C4-2B (cell line): ENCODE data around the gene HBG2.

ENCODE experiments used
- H3K27ac ChIP-seq: fragments of 450-650 bp; 2 replicates; pipeline ENCODE4 v1.5.1; 2017
- ZFX ChIP-seq: fragments of 450-650 bp; IDR thresholded peaks from 2 replicates; pipeline ENCODE4 v1.6.1; 2017
- TF ChIP-seq, protein P1 (sequence below): fragments of 450-650 bp; conservative IDR thresholded peaks from 2 replicates; pipeline ENCODE4 v1.5.1; 2017; ENCODE audit warnings: mild to moderate bottlenecking

The HBG2 gene

DNA sequence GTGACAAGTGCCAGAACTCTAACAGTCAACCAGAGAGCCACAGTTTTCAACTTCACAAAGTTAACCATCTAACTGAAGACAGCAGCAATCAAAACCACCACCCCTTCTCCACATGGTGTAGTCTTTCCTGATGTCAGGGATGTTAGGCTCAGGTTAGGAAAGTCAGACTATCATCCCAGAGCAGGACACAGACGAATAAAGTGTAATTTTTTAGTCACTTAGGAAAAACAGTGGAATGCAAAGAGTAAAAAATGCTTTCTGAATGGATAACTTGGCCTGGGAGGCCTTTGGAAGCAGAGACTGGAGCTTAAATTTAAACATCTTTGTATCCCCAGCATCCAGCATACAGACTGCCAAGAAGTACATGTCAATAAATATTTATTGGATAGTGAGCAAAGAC, 31.8 kb upstream of the HBG2 start:
- no peak overlapping the region for H3K27ac ChIP-seq
- no peak for TF ChIP-seq ZFX
- TF ChIP-seq, protein P1, sequence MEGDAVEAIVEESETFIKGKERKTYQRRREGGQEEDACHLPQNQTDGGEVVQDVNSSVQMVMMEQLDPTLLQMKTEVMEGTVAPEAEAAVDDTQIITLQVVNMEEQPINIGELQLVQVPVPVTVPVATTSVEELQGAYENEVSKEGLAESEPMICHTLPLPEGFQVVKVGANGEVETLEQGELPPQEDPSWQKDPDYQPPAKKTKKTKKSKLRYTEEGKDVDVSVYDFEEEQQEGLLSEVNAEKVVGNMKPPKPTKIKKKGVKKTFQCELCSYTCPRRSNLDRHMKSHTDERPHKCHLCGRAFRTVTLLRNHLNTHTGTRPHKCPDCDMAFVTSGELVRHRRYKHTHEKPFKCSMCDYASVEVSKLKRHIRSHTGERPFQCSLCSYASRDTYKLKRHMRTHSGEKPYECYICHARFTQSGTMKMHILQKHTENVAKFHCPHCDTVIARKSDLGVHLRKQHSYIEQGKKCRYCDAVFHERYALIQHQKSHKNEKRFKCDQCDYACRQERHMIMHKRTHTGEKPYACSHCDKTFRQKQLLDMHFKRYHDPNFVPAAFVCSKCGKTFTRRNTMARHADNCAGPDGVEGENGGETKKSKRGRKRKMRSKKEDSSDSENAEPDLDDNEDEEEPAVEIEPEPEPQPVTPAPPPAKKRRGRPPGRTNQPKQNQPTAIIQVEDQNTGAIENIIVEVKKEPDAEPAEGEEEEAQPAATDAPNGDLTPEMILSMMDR = no peak

DNA sequence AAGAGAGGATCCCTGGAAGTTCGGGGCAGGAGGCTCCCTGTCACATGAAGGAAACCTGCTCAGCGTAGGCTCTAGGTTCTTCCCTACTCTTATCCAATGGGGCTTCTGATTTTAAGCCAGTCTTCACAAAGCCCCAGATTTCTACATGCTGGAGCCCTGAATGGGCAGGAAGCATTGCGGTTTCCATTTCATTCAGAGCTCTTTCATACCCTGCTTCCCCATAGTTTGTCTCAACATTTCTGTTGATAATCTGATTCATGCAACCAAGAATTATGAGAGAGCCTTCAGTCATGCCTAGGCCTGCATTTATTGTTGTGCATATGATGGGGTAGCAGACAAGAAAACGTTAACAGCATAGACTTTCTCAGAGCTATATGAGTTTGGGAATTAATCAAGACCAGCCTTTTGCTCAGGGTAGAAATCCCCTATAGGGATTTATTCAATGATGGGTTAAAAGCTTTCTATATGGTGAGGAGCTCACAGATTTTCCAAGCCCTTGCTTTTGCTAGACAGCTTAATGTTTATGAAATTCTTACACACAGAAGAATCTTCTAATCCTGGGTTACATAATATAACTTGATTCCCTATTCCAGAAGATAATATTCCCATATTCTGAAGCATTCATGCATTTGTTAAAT, 31.2 kb upstream of the HBG2 start:
- TF ChIP-seq ZFX = no peak
- TF ChIP-seq, protein P1 = no peak

DNA sequence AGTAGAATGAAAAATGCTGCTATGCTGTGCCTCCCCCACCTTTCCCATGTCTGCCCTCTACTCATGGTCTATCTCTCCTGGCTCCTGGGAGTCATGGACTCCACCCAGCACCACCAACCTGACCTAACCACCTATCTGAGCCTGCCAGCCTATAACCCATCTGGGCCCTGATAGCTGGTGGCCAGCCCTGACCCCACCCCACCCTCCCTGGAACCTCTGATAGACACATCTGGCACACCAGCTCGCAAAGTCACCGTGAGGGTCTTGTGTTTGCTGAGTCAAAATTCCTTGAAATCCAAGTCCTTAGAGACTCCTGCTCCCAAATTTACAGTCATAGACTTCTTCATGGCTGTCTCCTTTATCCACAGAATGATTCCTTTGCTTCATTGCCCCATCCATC, 30.1 kb upstream of the HBG2 start:
- TF ChIP-seq, protein P1 = no peak
- no peak for TF ChIP-seq ZFX
- H3K27ac ChIP-seq = no peak overlapping the region

More for the DNA sequence above, 31.2 kb upstream of the HBG2 start:
- no peak overlapping the region for H3K27ac ChIP-seq

DNA sequence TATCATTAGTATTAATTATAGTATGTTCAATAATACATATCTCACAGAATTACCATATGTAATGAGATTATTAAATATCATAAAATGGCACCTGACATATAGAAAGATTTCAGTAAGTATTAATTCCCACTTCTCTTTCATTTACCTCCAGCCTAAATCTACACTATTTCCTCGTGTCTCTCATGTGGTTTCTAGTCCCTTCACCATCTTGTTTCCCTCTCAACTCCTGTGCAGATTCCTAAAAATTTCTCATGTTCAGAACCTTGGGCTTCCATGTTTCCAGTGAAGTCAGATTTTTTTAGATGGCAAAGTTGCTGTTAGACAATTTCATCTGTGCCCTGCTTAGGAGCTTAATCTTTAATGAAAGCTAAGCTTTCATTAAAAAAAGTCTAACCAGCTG, 29.3 kb upstream of the HBG2 start:
- no peak for TF ChIP-seq ZFX
- TF ChIP-seq, protein P1 = no peak
- no peak overlapping the region for H3K27ac ChIP-seq

DNA sequence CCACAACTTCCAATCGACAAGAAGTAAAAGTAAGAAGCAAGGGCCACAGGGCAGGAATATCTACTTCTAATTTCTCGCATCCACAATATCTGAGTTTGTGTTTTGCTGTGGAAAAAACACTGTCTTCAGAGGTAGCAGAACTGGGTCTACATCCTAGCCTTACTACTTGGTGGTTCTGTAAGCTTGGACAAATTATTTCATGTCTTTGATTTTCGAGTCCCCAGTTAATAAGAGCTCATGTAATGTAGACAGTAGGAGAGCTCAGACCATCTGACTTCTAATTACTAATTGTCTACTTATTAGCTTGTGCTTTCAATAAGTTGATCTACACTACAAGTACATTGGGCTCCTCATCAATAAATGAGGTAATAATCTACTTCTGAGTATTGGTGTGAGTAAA, 28.5 kb upstream of the HBG2 start:
- no peak for TF ChIP-seq ZFX
- TF ChIP-seq, protein P1 = no peak

DNA sequence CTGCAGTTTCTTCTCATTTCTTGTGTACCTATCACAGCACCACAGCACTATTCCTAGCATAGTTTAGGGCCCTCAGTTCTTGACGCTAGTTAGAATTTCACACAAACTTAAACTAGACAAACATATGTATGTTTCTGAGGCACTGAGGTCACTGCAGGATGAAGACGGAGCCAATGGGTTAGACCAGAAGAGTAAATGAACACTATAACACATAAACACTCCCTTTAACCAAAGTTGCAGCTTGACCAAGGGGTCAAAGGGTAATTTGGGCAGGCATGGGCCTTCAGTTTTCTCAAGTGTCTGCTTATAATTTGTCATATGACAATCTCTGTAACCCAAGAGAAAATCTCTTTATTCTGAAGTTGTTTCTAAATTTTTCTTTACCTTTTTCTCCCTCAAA, 28.0 kb upstream of the HBG2 start:
- H3K27ac ChIP-seq = no peak overlapping the region
- TF ChIP-seq ZFX = no peak
- TF ChIP-seq, protein P1 = no peak

More for the DNA sequence above, 28.5 kb upstream of the HBG2 start:
- no peak overlapping the region for H3K27ac ChIP-seq

DNA sequence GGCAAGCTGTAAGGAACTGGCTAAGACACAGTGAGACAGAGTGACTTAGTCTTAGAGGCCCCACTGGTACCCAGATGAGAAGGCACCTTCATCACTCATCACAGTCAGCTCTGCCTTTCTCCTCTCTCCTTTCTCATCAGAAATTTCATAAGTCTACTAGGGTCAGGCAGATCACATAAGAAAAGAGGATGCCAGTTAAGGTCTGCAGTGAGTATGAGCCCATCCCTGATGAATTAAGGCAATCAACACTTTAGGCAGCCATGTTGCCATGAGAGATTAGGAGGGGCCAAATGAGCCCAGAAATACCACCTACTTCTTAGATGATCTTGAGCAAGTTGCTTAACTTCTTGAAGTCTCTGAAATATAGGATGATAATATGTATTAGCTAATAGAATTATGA, 27.0 kb upstream of the HBG2 start:
- TF ChIP-seq, protein P1 = no peak
- no peak for TF ChIP-seq ZFX
- no peak overlapping the region for H3K27ac ChIP-seq
